Spleen (tissue), 7 donors: ENCODE data around the gene UCKL1.

Experiments used
- CTCF ChIP-seq, 11 experiments: fragments of 200-600 bp in 7 of 11; fragments of 450-650 bp in 4 of 11; sonication (generic) in 4 of 11; IDR thresholded peaks in 8 of 11; conservative IDR thresholded peaks in 3 of 11; 1 replicate in 7 of 11; 2 replicates in 4 of 11; pipeline versions ENCODE4 v1.4.0 to v1.8.0; 2016 to 2021; ENCODE audit warnings: antibody characterized with exemption in 11 of 11, inconsistent platforms in 4 of 11, mild to moderate bottlenecking in 1 of 11
- POLR2A ChIP-seq, 3 donors: fragments of 450-650 bp; IDR thresholded peaks; one replicate each; pipeline ENCODE4 v1.5.1; 2017; ENCODE audit warnings: antibody characterized with exemption in 3 of 3, mild to moderate bottlenecking in 1 of 3
- donor health status: DM: no; HTN: no; CAD: no; lungs with moderate emphysema.
- donor health status: DM: no; HTN: no; CAD: no.
- donor health status: DM: no; HTN: no; CAD: no.

- TF ChIP-seq CTCF (IDR thresholded peaks at IDR 0.05 in 8 of 11, conservative IDR thresholded peaks at IDR 0.05 in 3 of 11) (no peak), POLR2A (IDR thresholded peaks at IDR 0.05) (no peak)
These were observed 42.4 kb downstream of the UCKL1 start for GRCh38 chr20:63913768-63914167.
